OCI-M1 (cell line): ENCODE results near the gene ABCD3.
"Not testable (repeated sequence)": the region's sequence is repeated elsewhere in the genome, so short reads cannot be mapped to it uniquely, and the experiment has no call there.

ENCODE experiments used
- DNase-seq: peaks from one replicate; lab custom pipeline; 2025; lab: John Stamatoyannopoulos, UW

Gene ABCD3

DNA sequence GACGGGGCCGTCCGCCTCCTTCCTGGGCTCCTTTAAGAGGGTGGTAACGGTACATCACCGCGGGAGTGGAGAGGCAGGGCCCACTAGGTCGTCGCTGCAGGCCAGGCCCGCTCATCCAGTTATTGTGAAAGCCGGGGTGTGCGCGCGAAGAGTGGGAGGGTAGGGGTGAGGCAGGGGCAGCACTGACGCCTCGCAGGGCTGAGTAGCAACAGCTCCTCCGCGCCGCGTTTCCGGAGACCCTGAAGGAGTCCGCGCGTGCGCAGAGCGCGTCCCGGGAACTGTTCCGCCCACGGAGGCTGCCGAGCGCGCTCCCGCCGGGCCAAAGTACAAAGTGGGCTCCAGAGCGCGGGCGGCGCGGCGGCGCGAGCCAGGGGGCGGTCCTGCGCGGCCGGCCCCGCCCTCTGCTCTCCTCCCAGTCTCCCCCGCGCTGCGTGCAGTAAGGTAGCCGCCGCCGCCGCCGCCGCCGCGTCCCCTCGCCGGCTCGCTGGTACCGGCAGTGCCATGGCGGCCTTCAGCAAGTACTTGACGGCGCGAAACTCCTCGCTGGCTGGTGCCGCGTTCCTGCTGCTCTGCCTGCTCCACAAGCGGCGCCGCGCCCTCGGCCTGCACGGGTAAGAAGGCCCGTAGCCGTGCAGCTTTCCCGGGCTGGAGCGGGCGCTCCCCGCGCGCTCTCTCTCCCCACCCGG lies at the start of gene ABCD3:
Gene ABCD3 (plus strand): TSS at position 412 of the 686 bp plus-strand sequence. CDS start 90 bp downstream, at position 502.
- DNase-seq: peak; percentile 96

DNA sequence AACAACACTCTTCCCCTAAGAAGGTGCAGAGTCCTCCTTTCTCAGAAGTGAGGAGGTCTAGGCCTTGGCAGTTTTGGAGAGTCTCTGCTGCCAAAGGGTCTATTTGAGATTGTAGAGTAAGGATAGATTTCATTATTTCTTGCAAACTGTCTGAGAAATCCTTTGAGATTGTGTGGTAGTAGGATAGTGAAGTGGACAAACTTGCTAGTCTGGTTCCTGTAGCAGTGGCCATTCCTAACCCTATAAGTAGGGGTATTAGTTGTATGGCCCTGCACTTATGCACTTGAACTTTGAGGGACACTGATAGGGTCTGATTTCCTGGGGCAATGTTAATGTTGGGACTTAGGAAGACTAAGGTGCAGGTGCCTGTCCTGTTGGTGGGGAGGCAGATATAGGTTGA lies 45.4 kb upstream of the ABCD3 start:
- not testable (repeated sequence) for DNase-seq

DNA sequence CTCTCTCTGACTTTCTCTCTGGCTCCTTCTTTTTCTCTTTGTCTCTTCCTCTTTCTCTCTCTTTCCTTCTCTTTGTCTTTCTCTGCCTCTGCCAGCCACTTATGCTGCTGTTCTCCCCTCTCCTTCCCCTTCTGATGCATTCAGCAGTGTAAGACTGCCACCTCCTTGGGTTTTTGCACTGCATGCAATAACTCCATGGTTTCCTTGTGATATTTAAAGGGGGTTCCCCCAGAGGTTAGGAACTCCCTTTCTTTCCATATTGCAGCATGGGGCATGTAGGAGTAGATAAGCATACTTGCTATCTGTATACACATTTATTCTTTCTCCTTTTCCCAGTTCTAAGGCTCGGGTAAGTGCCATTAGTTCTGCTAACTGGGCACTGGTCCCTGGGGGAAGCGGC lies 44.9 kb upstream of the ABCD3 start:
- not testable (repeated sequence) for DNase-seq

- not testable (repeated sequence) for DNase-seq
Observed at GRCh38 chr1:94375666-94376065, 42.5 kb upstream of the ABCD3 start.

GRCh38 chr1:94378493-94378892 lies 39.7 kb upstream of the ABCD3 start:
- not testable (repeated sequence) for DNase-seq

DNA sequence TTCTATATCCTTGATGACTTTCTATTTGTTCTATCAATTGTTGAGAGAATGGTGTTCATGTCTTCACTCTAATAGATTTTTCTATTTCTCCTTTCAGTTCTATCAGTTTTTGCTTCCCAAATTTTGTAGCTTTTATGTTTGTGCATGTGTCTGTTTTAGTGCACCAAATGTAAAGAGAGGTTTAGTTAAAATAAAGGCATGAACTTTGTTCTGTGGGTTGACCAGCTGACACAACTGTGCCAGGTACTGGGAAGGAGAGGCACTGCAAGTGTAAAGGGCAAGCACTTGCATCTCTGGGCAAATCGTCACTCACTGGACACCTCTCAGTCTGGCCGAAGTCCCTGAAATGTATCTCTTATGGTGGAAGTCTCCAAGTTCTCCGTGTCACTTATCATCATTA lies 38.6 kb upstream of the ABCD3 start:
- DNase-seq: no peak

- DNase-seq: no peak
Observed at GRCh38 chr1:94382201-94382600, 36.0 kb upstream of the ABCD3 start.

DNA sequence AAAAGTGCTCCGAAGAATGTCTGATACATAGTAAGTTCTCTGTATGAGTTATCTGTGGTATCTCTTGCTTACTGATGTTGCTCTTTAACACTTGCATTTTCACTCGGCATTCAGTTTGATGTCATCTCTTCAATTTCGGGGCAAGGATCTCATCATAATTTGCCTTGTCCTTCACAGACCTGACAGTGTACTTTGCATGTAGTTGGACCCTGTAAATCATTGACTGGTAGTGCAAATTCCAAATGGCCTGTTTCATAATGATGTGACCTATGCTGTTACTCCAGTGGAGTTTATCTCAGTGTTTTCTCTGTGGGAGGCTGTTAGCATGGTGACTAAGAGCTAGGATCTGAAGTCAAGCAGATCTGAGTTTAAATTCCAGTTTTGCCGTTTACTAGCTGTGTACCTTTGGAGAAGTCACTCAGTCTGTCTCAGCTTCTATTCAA lies 34.2 kb upstream of the ABCD3 start:
- no peak for DNase-seq

- DNase-seq: peak; percentile 27
Observed at GRCh38 chr1:94384485-94385265, 33.5 kb upstream of the ABCD3 start.

DNA sequence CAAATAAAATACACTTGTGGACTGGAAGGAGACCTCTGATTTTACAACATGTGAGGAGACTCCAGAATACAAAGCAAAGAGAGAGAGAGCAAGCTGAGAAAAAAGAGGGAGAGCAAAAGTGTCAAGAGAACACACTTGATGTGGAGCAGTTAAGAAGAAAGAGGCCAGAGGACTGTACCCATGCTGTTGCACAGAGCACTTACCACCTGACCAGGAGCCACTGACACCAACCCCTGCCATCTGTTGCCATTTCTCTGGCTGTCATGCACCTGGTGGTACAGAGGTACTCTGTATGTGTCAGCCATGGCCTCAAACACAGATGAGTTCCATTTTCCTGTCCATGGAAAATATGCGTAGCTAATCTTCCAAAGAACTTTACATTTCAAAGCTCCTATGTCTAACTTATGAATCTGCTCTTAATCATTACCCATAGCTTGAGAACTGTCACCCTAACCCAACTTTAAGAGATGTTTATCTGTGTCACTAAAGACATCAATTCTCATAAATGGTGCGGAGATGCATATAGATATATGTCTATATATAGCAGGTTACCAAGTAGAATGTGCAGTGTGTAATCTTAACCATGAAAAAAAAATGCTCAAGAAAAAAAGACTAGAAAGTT lies 32.8 kb upstream of the ABCD3 start:
- no peak for DNase-seq

- DNase-seq: no peak
Observed at GRCh38 chr1:94389298-94389697, 28.9 kb upstream of the ABCD3 start.

- DNase-seq: no peak
Observed at GRCh38 chr1:94394247-94394646, 23.9 kb upstream of the ABCD3 start.

GRCh38 chr1:94395231-94395630 lies 23.0 kb upstream of the ABCD3 start:
- DNase-seq: no peak

DNA sequence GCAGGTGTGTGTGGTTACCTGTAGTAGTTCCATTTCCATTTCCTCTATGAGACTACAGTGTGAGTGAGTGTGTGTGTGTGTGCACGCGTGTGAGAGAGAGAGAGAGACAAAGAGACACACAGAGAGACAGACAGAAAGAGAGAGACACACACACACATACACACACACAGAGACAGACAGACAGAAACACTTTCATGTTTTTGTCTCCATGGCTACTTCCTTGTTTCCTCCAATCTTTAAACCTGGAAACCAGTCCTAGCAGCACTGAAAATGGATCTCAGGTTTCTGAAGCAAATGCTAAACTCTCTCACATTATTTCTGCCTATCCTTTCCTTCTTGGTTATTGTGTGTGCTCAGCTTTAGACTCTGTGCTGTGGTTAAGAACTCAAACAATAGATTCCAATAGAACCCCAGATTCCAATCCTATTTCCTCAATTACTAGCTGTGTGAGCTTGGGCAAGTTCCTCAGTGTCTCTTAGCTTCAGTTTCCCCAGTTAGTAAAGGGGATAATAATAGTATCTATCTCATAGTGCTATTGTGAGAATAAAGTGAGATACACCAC lies 22.4 kb upstream of the ABCD3 start:
- no peak for DNase-seq

GRCh38 chr1:94396356-94397010 lies 21.7 kb upstream of the ABCD3 start:
- peak; percentile 4 for DNase-seq

DNA sequence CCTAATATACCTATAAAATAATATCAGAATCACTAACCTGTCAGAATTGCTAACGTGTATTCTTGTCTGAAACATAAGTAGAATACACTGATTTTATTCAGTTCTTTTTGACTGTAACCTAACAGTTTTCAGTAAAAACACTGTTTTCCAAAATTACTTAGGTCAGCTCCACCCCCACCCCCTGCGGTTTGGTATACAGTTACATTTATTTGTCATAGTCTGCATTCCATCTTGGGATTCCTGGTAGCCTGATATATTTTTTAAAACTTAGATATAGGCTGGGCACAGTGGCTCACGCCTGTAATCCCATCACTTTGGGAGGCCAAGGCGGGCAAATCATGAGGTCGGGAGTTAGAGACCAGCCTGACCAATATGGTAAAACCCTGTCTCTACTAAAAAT lies 19.8 kb upstream of the ABCD3 start:
- no peak for DNase-seq

DNA sequence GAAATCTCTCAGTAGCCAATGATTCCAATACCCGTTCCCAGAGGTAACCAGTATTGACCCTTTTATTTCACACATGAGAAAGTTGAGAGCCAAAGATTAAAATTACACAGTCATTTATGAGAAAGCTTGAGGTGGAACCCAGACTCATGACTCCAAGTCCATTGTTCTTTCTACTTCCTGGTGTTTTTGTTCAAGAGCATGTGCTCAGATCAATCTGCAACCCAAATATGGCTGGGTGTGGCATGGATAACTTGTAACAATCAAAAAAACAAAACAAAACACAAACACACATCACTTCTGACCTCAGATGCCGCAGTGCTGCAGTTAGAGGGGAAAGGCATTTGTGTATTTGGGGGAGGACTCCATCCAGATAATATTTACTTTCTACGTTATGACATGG lies 18.7 kb upstream of the ABCD3 start:
- no peak for DNase-seq

- DNase-seq: no peak
Observed at GRCh38 chr1:94401206-94401605, 17.0 kb upstream of the ABCD3 start.

GRCh38 chr1:94406446-94406845 lies 11.7 kb upstream of the ABCD3 start:
- DNase-seq: no peak

DNA sequence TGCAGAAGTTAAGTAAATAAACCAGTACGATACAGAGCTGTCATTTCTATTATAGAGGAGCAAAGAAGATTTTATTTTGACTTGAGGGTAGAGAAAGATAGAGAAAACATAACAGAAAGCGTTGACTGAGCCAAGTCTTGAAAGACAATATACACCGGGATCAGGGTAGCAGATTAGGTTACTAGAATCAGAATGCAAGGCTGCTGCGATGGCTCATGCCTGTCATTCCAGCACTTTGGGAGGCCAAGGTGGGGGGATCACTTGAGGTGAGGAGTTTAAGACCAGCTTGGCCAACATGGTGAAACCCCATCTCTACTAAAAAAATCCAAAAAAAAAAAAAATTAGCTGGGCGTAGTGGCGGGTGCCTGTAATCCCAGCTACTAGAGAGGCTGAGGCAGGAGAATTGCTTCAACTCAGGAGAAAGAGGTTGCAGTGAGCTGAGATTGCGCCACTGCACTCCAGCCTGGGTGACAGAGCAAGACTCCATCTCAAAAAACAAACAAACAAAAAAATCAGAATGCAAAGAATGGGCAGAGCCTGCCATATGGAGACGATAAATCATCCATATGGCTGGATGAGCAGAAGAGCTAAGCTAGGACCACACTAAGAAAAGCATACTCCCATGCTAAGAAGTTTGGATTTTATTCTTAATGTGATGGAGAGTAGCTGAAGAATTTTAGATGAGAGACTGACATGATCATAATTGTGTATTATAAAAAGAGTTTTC lies 9.9 kb upstream of the ABCD3 start:
- no peak for DNase-seq

DNA sequence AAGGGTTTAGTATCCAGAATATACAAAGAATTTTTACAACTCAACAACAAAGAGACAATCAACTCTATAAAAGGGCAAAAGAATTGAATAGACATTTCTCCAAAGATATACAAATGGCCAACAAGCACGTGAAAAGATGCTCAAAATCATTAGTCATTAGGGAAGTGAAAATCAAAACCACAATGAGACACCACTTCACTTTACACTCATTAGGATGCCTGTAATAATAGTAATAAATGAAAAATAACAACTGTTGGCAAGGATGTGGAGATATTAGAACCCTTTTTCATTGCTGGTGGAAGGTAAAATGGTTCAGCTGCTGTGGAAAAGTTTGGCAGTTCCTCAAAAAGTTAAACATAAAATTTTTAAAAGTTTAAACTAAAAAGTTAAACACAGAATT lies 7.0 kb upstream of the ABCD3 start:
- no peak for DNase-seq
